ENCODE results near the gene APBB2. TPM values are rescaled to one million over a fixed set of nuclear protein-coding genes. Genes with fewer than 3 reads are reported as not detected.

The APBB2 gene
- total RNA-seq, 2 donors from 2014 or later = 134 to 137 TPM

GRCh38 chr4:40916880-40917279, 297.5 kb downstream of the APBB2 start:
- Histone ChIP-seq H3K4me1 (ENCODE audit: control insufficient read depth in 1 of 2, low read depth in 2 of 2) (peaks cover 31 to 50% of the 10 kb centered on the region in 2 donors), H3K4me3 (peak overlapping the region; percentile 40), H3K9me3 (no peaks in the 10 kb centered on the region), H3K27ac (peak overlapping the region; percentile 81 to 90), H3K36me3 (peaks cover 7% of the 10 kb centered on the region), H3K27me3 (replicated peaks; ENCODE audit: insufficient read depth) (no peaks in the 10 kb centered on the region)
- DNase-seq (ENCODE audit: low spot score) (no peak), ATAC-seq (ENCODE audit: insufficient number of reproducible peaks, low FRiP score, low read depth) (no peak)
- TF ChIP-seq CTCF (IDR thresholded peaks at IDR 0.05) = peak; percentile 36

- Histone ChIP-seq H3K27ac (peak overlapping the region; percentile 81 to 90), H3K9me3 (no peaks in the 10 kb centered on the region), H3K4me1 (ENCODE audit: control insufficient read depth in 1 of 2, low read depth in 2 of 2) (peaks cover 31 to 50% of the 10 kb centered on the region in 2 donors), H3K27me3 (replicated peaks; ENCODE audit: insufficient read depth) (no peaks in the 10 kb centered on the region), H3K36me3 (peaks cover under 1% of the 10 kb centered on the region), H3K4me3 (peak overlapping the region; percentile 40)
- no peak for TF ChIP-seq CTCF (IDR thresholded peaks at IDR 0.05)
- ATAC-seq (ENCODE audit: insufficient number of reproducible peaks, low FRiP score, low read depth) (peak; percentile 74), DNase-seq (ENCODE audit: low spot score) (no peak)
These were observed 298.2 kb downstream of the APBB2 start for GRCh38 chr4:40916218-40916555.

GRCh38 chr4:40915318-40916217, 298.8 kb downstream of the APBB2 start:
- peak overlapping the region; percentile 40 for H3K4me3 ChIP-seq
- H3K36me3 ChIP-seq = no peaks in the 10 kb centered on the region
- no peak for TF ChIP-seq CTCF (IDR thresholded peaks at IDR 0.05)
- H3K4me1 ChIP-seq (ENCODE audit: control insufficient read depth in 1 of 2, low read depth in 2 of 2) = peaks cover 35 to 54% of the 10 kb centered on the region in 2 donors
- ATAC-seq (ENCODE audit: insufficient number of reproducible peaks, low FRiP score, low read depth) (peak; percentile 31), DNase-seq (ENCODE audit: low spot score) (no peak)
- H3K9me3 ChIP-seq = no peaks in the 10 kb centered on the region
- H3K27ac ChIP-seq = peak overlapping the region; percentile 81 to 90
- H3K27me3 ChIP-seq (replicated peaks; ENCODE audit: insufficient read depth) = no peaks in the 10 kb centered on the region

GRCh38 chr4:40912460-40913184, 301.7 kb downstream of the APBB2 start:
- DNase-seq (ENCODE audit: low spot score) (no peak), ATAC-seq (ENCODE audit: insufficient number of reproducible peaks, low FRiP score, low read depth) (no peak)
- H3K4me3 ChIP-seq = no peak overlapping the region
- no peaks in the 10 kb centered on the region for H3K36me3 ChIP-seq
- no peaks in the 10 kb centered on the region for H3K9me3 ChIP-seq
- no peak for TF ChIP-seq CTCF (IDR thresholded peaks at IDR 0.05)
- no peak overlapping the region for H3K27ac ChIP-seq
- peaks cover 37 to 62% of the 10 kb centered on the region in 2 donors for H3K4me1 ChIP-seq (ENCODE audit: control insufficient read depth in 1 of 2, low read depth in 2 of 2)
- H3K27me3 ChIP-seq (replicated peaks; ENCODE audit: insufficient read depth) = no peaks in the 10 kb centered on the region

GRCh38 chr4:40910706-40911105, 303.6 kb downstream of the APBB2 start:
- ATAC-seq (ENCODE audit: insufficient number of reproducible peaks, low FRiP score, low read depth) (no peak), DNase-seq (ENCODE audit: low spot score) (no peak)
- H3K27ac ChIP-seq = peak overlapping the region; percentile 83
- H3K36me3 ChIP-seq = no peaks in the 10 kb centered on the region
- no peaks in the 10 kb centered on the region for H3K27me3 ChIP-seq (replicated peaks; ENCODE audit: insufficient read depth)
- TF ChIP-seq CTCF (IDR thresholded peaks at IDR 0.05) = no peak
- H3K4me3 ChIP-seq = no peak overlapping the region
- H3K9me3 ChIP-seq = no peaks in the 10 kb centered on the region
- H3K4me1 ChIP-seq (ENCODE audit: control insufficient read depth in 1 of 2, low read depth in 2 of 2) = peaks cover 23 to 43% of the 10 kb centered on the region in 2 donors
